22Rv1 (cell line): ENCODE data around the gene SLC5A4.

Experiments
- H3K27ac ChIP-seq: fragments of 450-650 bp; 2 replicates; pipeline ENCODE4 v1.5.1; 2017
- CTCF ChIP-seq: fragments of 450-650 bp; IDR thresholded peaks from 2 replicates; pipeline ENCODE4 v1.5.1; 2017; ENCODE audit warnings: mild to moderate bottlenecking
- ZFX ChIP-seq: fragments of 450-650 bp; IDR thresholded peaks from 2 replicates; pipeline ENCODE4 v1.6.1; 2017; ENCODE audit warnings: antibody characterized with exemption, borderline replicate concordance

The SLC5A4 gene

GRCh38 chr22:32233091-32233490, 22.1 kb downstream of the SLC5A4 start:
- TF ChIP-seq CTCF (no peak), ZFX (no peak)

DNA sequence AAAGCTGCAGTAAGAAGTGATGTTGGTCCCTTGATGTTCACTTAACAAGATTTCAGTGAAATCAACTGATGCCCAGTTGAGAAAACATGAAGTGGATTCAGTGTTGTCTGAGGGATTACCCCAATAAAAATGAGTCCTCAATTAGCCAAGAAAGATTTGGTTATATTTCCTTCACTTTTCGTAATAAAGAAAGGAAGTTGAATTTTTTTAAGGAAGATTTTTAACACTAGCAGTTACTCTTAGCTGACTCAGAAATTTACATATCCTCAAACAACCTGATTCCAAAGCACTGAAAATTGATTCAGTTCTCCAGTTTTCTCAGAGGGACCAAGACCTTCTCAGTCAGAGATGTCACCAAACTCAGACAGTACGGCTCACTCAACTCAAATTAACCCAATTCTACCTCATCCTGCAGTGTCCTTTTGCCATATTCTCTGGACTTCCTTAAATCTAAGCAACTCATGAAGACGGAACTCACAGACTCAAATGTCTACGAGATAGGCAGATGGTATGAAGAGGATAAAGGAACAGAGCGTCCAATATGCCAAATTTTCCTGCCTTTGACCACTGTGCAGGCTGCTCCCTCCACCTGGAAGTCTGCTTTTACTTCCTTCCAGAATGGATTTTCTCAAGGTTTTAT, 22.8 kb downstream of the SLC5A4 start:
- TF ChIP-seq CTCF: no peak
- TF ChIP-seq ZFX: no peak
- H3K27ac ChIP-seq: no peak overlapping the region

More at GRCh38 chr22:32233091-32233490, 22.1 kb downstream of the SLC5A4 start:
- no peak overlapping the region for H3K27ac ChIP-seq

DNA sequence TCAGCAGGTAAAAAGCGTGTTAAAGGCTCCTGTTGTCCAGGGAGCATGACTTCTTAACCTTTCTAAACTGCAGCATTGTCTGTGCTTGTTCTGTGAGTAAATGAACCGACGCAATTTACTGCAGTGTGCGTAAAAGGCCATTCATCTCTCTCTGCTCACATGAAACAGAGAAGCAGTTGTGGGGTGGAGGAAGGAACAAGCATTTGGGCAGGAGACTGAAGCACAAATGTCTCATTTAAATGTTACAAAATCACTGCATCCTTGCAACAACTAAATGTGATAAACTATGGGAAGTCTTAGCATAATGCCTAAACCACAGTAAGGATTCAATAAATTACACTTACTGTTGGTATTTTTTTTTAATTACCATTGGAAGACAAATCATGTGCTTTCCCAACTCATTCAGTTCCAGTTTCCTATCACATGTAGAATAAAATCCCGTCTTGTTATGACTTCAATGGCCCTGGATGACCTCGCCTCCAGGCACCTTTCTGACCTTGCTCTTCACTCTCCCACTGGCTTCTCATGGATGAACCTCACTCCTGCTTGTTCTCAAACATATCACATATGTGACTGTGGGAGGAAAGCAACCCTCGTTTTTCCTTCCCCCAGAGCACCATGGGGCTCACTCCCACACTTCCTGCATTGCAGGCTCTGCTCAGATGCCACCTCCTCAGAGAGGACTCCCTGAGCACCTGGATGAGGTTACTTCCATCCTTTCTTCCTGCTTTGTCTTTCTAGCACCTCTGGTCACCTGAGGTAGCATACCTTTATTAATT, 28.6 kb downstream of the SLC5A4 start:
- TF ChIP-seq CTCF (no peak), ZFX (no peak)
- no peak overlapping the region for H3K27ac ChIP-seq

- no peak for TF ChIP-seq ZFX
- no peak for TF ChIP-seq CTCF
- no peak overlapping the region for H3K27ac ChIP-seq
Observed at GRCh38 chr22:32222991-32223390, 32.2 kb downstream of the SLC5A4 start.

DNA sequence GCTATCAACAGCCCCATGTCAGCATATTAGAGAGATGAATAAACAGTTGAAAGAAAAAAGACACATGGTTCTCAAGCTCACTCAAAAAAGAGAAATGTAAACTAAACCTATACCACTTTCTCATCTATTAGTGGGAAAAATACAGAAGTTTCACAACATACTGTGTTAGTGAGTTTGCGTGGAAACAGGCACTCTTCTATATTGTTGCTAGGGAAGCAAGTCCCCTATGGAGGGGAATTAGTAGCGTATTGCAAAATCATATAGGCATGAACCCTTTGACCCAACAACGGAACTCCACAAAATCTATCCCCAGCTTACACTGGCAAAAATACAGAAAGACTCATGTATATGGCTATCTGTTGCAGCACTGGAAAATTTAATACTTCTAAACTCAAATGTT, 36.1 kb downstream of the SLC5A4 start:
- TF ChIP-seq CTCF (no peak), ZFX (no peak)
- H3K27ac ChIP-seq: no peak overlapping the region

GRCh38 chr22:32218470-32218869, 36.7 kb downstream of the SLC5A4 start:
- no peak for TF ChIP-seq ZFX
- TF ChIP-seq CTCF: no peak
- H3K27ac ChIP-seq: no peak overlapping the region

GRCh38 chr22:32217465-32217864, 37.7 kb downstream of the SLC5A4 start:
- TF ChIP-seq CTCF: no peak
- no peak for TF ChIP-seq ZFX
- no peak overlapping the region for H3K27ac ChIP-seq
